Stimulated activated naive CD8-positive, alpha-beta T cell treated with anti-CD3 and anti-CD28 coated beads, Interleukin-15, Interleukin-2, amounts not matched to agents 100 ng/mL and 50 ng/mL, for 24 hours (primary cell): ENCODE data around the gene IFRD2.
A peak's percentile ranks its signal among the peaks of the same experiment; 100 is the strongest.
"Not testable (repeated sequence)": the region's sequence is repeated elsewhere in the genome, so short reads cannot be mapped to it uniquely, and the experiment has no call there.

ENCODE experiments used
- H3K27ac Mint-ChIP-seq: one replicate; pipeline ENCODE4 v1.8.0; 2021; ENCODE audit warnings: mild to moderate bottlenecking, mixed read lengths
- H3K27me3 Mint-ChIP-seq: one replicate; pipeline ENCODE4 v1.8.0; 2021; ENCODE audit warnings: mixed read lengths
- H3K36me3 Mint-ChIP-seq: one replicate; pipeline ENCODE4 v1.8.0; 2021; ENCODE audit warnings: low read depth, mixed read lengths
- H3K4me1 Mint-ChIP-seq: one replicate; pipeline ENCODE4 v1.8.0; 2021; ENCODE audit warnings: low read depth, mixed read lengths
- H3K4me3 Mint-ChIP-seq: one replicate; pipeline ENCODE4 v1.8.0; 2021; ENCODE audit warnings: mild to moderate bottlenecking, mixed read lengths
- H3K9me3 Mint-ChIP-seq: one replicate; pipeline ENCODE4 v1.8.0; 2021; ENCODE audit warnings: mixed read lengths

Gene IFRD2

DNA sequence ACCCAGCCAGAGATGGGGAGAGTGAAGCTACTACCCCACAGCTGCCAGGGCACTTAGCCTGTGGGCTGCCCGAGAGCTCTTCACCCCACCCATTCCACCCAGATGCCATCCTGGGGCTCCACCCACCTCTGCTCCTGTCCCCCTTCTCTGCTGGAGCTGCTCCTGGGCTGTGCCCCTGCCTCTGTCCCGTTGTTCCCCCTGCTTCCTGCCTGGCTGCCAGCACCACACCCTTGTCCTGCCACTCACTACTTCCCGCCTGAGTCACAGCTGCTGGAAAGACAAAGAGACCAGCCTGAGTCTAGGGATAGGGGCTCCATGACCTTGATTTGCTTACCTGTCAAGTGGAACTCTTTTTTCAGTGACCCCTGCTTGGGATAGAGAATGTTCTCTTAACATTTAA lies 43.8 kb downstream of the IFRD2 start:
- Mint-ChIP-seq H3K36me3 (peaks cover 12% of the 10 kb centered on the region), H3K4me1 (peaks cover 71% of the 10 kb centered on the region), H3K27me3 (no peaks in the 10 kb centered on the region), H3K4me3 (no peak overlapping the region), H3K27ac (peak overlapping the region; percentile 87), H3K9me3 (no peaks in the 10 kb centered on the region)

DNA sequence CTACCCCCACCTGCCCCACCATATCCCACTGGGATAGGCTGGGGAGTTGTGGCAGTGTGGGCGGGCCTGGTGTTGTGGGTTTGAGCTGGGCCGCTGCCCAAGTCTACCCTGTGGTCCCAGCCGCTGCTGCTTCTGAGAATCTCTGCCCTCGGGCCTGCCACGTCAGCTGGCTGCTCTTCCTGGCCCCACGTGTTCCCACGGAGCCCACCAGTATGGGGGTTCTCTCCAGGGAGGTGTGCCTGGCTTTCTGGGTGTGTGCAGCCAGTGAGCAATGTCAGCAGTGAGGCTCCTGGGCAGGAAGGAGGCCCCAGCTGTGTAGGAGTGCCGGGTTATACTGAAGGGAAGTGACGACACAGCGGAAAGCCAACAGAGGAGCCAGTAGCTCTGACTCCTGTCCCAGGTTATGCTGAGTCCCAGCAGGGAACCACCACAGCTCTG lies 45.7 kb downstream of the IFRD2 start:
- H3K27me3 Mint-ChIP-seq, result no peaks in the 10 kb centered on the region
- peak overlapping the region; percentile 80 for H3K4me3 Mint-ChIP-seq
- peaks cover 12% of the 10 kb centered on the region for H3K36me3 Mint-ChIP-seq
- no peaks in the 10 kb centered on the region for H3K9me3 Mint-ChIP-seq
- peaks cover 88% of the 10 kb centered on the region for H3K4me1 Mint-ChIP-seq
- peak overlapping the region; percentile 97 for H3K27ac Mint-ChIP-seq

DNA sequence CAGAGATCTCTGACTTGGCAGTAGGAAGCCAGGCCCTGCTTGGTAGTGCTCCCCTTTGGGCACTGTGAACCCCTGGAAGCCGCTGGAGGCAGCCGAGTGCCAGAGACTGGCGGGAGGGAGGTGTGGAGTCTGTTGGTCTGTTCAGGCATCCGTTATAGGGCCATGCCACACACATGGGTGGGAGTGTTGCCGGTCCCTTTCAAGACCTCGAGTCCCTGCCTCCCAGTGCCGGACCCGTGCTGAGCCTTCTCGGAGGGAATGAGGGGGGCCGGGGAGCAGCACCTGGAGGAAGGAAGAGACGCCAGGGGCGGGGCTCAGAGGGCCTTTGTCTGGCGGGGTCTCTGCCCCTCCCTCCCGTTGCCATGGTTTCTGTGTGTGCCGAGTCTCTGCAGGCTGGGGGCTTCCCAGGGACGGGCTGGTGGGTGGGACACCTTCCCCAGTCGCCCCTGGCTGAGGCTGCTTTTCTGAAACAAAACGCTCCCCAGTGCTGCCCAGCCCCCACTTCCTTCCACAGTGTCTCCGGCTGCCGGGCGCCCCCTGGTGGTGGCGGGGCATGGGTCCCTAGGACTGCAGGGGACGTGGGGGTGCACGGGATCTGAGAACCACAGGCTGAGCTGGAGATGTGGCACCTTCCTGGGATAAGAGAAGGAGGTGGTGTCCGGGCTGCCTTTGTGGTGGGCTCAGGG lies 46.3 kb downstream of the IFRD2 start:
- H3K4me3 Mint-ChIP-seq, result peak overlapping the region; percentile 80
- no peaks in the 10 kb centered on the region for H3K9me3 Mint-ChIP-seq
- H3K27ac Mint-ChIP-seq, result peak overlapping the region; percentile 97
- H3K36me3 Mint-ChIP-seq, result peaks cover 8% of the 10 kb centered on the region
- peaks cover 88% of the 10 kb centered on the region for H3K4me1 Mint-ChIP-seq
- no peaks in the 10 kb centered on the region for H3K27me3 Mint-ChIP-seq

DNA sequence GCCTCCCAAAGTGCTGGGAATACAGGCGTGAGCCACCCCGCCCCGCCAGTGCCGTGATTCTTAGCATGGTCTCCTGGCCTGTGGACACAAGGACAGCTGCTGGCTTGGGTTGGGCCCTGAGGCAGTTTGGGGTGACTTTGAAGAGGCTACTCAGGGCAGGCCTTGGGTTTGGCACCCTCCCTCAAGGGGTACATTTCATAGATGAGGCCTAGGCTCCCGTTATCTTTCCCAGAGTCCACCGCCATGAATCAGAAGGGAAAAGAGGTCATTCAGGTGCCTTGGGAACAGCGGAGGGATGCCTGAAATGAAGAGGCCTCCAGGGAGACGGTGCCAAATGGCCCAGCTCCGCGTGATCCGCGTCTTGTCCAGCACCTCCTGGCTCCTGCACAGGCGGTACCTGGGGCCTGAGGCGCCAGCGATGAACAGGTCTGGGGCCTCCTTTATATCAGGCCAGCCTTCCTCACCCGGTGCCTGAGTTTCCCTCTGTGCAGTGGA lies 46.9 kb downstream of the IFRD2 start:
- Mint-ChIP-seq H3K27me3 (no peaks in the 10 kb centered on the region), H3K27ac (peak overlapping the region; percentile 97), H3K36me3 (peaks cover 7% of the 10 kb centered on the region), H3K4me3 (peak overlapping the region; percentile 80), H3K9me3 (no peaks in the 10 kb centered on the region), H3K4me1 (peaks cover 86% of the 10 kb centered on the region)

DNA sequence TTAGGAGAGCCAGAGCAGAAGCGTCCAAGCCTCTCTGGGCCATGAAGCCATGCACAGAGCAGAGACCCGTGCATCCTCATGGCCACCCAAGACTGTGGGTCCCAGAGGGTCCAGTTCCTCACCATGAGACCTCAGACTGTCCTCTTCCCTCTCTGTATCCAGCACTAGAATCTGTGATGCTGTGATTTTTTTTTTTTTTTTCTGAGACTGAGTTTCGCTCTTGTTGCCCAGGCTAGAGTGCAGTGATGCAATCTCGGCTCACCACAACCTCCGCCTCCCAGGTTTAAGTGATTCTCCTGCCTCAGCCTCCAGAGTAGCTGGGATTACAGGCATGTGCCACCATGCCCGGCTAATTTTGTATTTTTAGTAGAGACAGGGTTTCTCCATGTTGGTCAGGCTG lies 47.4 kb downstream of the IFRD2 start:
- not testable (repeated sequence) for H3K36me3 Mint-ChIP-seq

DNA sequence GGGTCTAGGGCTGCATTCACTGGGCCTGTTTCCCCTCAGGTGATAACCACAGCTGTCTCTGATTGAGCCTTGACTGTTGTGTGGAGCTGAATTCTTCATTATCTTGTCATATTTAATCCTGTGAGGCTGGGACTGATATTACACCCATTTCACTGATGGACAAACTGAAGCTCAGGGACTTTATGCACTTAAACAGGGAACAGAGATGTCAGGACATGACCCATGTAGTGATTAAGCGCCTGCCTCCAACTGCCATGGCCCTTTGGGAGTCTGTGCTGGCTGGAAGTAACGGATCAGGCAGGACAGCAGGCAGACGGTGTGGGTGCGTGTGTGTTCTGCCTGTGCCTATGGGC lies 48.7 kb downstream of the IFRD2 start:
- Mint-ChIP-seq H3K27me3 (no peaks in the 10 kb centered on the region), H3K4me3 (peak overlapping the region; percentile 11), H3K27ac (peak overlapping the region; percentile 94), H3K4me1 (peaks cover 91% of the 10 kb centered on the region), H3K36me3 (peaks cover 5% of the 10 kb centered on the region), H3K9me3 (no peaks in the 10 kb centered on the region)

More for the DNA sequence above, 47.4 kb downstream of the IFRD2 start:
- peak overlapping the region; percentile 97 for H3K27ac Mint-ChIP-seq
- H3K4me1 Mint-ChIP-seq, result peaks cover 86% of the 10 kb centered on the region
- peak overlapping the region; percentile 80 for H3K4me3 Mint-ChIP-seq
- H3K9me3 Mint-ChIP-seq, H3K27me3 Mint-ChIP-seq: not testable (repeated sequence)

DNA sequence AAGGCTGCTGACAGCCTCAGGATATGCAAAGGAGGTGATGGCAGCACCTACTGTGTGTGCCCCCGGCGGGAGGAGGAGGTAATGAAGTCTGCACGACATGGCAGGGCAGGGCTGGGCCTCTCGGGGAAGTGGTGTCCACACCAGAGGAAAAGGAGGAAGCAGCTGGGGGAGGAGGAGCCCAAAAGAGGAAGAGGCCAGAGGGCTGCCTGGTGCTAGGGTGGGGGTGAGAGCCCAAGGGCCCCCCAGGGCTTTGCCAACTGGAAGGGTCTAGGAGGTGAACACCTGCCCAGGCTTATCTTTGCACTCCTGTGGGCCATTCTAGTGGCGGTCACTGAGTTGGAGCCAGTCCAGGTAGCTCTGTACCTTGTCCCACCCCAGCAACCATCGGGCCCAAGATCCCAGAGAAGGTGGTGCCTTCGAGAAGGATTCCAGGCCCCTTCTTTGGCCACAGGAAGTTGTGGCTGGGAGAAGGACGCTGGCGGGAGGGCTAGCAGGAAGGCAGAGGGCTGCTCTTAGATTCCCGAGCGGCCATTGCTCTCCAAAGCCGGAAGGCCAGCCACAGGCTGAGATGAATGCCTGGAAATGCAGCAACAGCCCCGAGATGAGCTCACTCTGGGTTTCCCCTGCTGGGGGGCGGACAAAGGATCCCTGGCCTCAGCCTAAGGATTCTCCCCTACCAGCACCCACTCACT lies 49.2 kb downstream of the IFRD2 start:
- no peaks in the 10 kb centered on the region for H3K27me3 Mint-ChIP-seq
- H3K27ac Mint-ChIP-seq, result peak overlapping the region; percentile 94
- H3K4me1 Mint-ChIP-seq, result peaks cover 91% of the 10 kb centered on the region
- no peaks in the 10 kb centered on the region for H3K9me3 Mint-ChIP-seq
- H3K4me3 Mint-ChIP-seq, result peak overlapping the region; percentile 68
- H3K36me3 Mint-ChIP-seq, result peaks cover 3% of the 10 kb centered on the region

DNA sequence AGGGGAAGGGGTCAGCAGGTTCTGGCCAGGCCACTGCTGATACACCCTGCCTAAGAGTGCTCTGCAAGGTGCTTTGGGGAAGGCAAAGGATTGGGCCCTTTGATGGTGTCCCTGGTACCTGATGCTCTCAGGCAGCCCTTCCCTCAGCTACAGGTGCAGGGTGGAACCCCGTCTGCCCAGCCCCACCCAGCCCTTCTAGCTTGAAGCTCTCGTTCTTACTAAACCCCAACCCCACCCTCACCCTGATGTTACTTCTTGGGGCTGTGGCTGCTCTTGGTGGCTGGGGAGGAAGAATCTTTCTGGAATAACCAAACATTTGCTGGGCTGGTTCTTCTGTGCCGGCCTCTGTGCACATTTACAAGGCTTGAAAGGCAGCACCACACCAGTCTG lies 49.9 kb downstream of the IFRD2 start:
- Mint-ChIP-seq H3K4me3 (peak overlapping the region; percentile 68), H3K9me3 (no peaks in the 10 kb centered on the region), H3K4me1 (peaks cover 88% of the 10 kb centered on the region), H3K27me3 (no peaks in the 10 kb centered on the region), H3K27ac (peak overlapping the region; percentile 94), H3K36me3 (peaks cover 3% of the 10 kb centered on the region)

DNA sequence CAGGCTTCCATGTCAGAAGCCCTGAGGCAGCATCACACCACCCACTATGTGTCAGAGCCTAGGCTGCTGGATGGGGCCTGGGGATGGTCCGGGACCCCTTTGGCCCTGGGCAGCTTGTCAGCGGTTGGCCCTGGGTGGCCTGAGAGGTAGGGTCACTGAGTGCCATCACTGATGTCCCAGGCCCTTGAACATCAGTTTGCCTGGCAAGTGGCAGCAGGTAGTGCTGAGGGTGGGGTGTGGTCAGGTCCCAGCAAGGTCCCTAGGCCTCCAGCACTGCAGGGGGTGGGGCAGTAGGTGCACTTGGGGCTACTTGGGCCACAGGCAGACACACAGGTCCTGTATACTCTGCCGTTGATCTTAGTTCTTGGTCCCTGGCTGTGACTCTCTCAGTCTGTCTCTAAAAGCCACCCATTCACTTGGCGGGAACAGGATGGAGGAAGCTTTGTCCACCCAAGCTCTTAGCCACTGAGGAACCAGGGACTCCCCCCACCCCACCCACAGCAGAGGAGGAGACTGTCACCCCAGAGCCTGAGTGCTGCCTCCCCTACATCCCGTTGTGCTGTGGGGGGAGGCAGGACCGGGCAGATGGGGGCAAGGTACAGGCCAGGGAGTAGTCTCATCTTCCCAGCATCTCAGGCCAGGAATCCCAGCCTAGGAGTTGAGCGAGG lies 50.4 kb downstream of the IFRD2 start:
- Mint-ChIP-seq H3K27ac (peak overlapping the region; percentile 94), H3K4me3 (peak overlapping the region; percentile 68), H3K27me3 (no peaks in the 10 kb centered on the region), H3K4me1 (peaks cover 83% of the 10 kb centered on the region), H3K36me3 (peaks cover 3% of the 10 kb centered on the region), H3K9me3 (no peaks in the 10 kb centered on the region)

DNA sequence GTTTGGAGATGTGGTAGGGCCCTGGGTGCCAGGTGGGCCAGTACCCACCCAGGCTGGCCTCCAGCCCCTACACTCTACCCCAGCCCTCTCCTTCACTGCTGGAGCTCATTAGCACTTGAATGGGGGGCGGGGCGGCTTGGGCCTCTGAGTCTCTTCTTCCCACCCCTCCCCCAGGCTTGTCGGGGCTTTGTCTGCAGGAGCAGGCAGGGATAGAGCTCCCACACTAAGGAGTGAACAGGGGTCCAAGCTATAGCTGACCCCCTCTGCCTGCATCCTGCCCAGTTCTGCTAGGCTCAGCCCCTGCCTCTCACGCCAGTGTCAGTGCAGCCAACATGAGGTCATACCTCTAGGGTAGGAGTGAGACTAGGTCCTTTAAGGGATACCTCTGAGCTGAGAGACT lies 51.1 kb downstream of the IFRD2 start:
- Mint-ChIP-seq H3K36me3 (peaks cover 3% of the 10 kb centered on the region), H3K27ac (peak overlapping the region; percentile 94), H3K9me3 (no peaks in the 10 kb centered on the region), H3K4me3 (peak overlapping the region; percentile 60), H3K4me1 (peaks cover 76% of the 10 kb centered on the region), H3K27me3 (no peaks in the 10 kb centered on the region)

DNA sequence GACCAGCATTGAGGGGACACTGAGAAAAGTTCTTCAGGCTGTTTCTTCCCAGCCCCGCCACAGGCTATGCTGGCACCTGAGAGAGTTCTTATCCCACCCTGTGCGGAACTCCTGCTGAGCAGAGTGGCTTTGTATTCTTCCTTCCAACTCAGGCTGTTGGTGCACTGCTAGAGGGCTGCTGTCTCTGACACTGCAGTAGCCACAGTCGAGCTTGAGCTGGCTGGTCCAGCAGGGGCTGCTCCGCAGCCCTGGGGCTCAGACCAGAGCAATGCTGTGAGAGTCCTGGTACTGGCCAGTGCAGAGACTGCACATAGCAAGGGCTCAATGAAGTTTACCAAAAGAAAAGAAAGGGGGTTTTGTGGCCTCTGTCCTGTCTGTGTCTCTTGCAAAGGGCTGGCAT lies 52.6 kb downstream of the IFRD2 start:
- no peaks in the 10 kb centered on the region for H3K27me3 Mint-ChIP-seq
- peaks cover 3% of the 10 kb centered on the region for H3K36me3 Mint-ChIP-seq
- peak overlapping the region; percentile 95 for H3K4me3 Mint-ChIP-seq
- H3K4me1 Mint-ChIP-seq, result peaks cover 69% of the 10 kb centered on the region
- H3K9me3 Mint-ChIP-seq, result no peaks in the 10 kb centered on the region
- H3K27ac Mint-ChIP-seq, result peak overlapping the region; percentile 92

DNA sequence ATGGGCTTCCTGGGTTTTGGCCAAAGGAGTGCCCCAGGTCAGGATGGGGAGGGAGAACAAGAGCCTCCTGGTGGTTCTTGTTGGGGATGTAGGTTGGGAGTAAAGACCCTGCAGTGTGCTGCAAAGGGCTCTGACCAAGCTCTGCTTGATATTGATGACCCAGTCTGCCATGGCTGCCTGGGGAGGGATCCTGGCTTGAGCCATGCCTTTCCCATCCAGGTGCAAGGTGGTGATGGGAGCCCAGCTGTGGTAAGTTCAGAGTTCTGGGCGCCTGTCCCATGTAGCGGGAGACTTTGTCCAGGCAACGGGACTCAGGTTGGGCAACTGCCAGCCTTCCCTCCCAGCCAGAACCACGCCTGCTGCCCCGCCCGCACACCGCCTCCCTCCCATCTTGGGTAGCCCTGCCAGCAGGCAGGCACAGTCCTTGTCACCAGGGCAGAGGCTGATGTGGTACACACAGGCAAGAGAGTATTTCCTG lies 53.6 kb downstream of the IFRD2 start:
- H3K27ac Mint-ChIP-seq, result peak overlapping the region; percentile 92
- H3K4me1 Mint-ChIP-seq, result peaks cover 60% of the 10 kb centered on the region
- H3K36me3 Mint-ChIP-seq, result no peaks in the 10 kb centered on the region
- no peaks in the 10 kb centered on the region for H3K27me3 Mint-ChIP-seq
- H3K9me3 Mint-ChIP-seq, result no peaks in the 10 kb centered on the region
- peak overlapping the region; percentile 95 for H3K4me3 Mint-ChIP-seq

DNA sequence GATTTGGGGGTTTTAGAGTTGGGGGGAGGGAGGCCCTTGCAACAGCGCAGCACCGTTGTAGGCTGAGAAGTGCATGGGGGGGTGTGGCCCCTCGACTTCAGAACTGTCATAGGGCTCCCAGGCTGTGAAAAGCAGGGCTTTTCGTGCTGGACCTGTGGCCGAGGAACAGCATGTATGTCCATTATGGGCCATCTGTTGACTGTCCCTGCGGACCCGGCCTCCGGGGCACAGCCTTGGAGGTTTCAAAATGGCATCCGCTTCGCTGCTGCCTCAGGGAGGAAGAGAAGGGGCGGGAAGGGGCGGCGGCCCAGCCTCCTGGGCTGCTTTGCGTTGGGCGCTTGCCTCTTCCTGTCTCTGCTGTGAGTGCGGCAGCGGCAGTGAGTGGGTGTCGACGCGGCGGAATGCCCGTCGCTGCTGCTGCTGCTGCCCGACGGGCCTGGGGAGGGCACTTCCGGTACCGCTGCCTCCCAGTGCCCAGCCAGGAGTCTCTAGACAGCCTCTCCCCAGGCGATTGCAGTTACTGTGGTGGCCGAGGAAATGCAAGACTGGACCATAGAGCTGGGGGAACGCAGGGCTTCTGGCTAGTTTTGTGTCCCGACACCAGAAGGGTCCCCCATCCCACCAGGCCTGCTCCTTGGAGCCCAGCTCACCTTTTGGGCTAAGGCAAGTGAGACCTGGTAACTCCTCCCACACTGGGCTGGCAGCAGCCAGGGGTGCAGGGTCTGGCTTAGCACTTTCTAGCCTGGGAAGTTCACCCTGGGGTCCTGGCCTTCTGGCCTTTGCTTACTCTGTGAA lies 54.3 kb downstream of the IFRD2 start:
- Mint-ChIP-seq H3K4me1 (peaks cover 56% of the 10 kb centered on the region), H3K27ac (peak overlapping the region; percentile 92), H3K27me3 (no peaks in the 10 kb centered on the region), H3K9me3 (no peaks in the 10 kb centered on the region), H3K4me3 (peak overlapping the region; percentile 95), H3K36me3 (no peaks in the 10 kb centered on the region)
